Choroid plexus epithelial cell (primary cell): ENCODE results near the gene SOX8.

Source experiments
- DNase-seq: peaks from one replicate; pipeline ENCODE4 v3.0.0-alpha.2; 2010; ENCODE audit warnings: low read depth
- H3K4me3 ChIP-seq: 2 replicates; pipeline ENCODE4 v1.5.1; 2011; ENCODE audit warnings: low read depth, mild to moderate bottlenecking, control low read depth, low read length, moderate library complexity
- TF ChIP-seq, protein P1 (sequence below): conservative IDR thresholded peaks from 2 replicates; pipeline ENCODE4 v1.5.1; 2011; ENCODE audit warnings: low read depth, mild to moderate bottlenecking, control low read depth, inconsistent platforms, low read length, moderate library complexity

Gene SOX8

DNA sequence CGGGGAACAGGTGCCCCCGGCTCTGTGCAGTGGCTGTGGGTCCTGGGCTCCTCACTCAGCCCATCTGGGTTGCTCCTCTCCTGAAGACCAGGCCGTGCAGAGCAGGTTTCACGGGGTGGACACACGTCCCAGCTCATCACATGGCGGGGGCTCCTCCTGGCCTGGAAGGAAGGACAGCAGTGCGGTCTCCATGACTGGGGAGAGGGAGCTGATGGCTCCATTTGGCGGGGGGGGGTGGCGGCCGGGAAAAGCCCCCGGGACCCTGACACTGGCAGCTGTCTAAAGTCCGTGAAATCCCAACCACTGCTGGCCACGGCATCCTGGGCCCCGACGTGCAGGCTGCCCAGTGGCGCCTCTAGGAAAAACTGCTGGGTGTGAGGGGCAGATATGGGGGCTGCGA lies 19.0 kb downstream of the SOX8 start:
- H3K4me3 ChIP-seq: no peak overlapping the region
- TF ChIP-seq, protein P1, sequence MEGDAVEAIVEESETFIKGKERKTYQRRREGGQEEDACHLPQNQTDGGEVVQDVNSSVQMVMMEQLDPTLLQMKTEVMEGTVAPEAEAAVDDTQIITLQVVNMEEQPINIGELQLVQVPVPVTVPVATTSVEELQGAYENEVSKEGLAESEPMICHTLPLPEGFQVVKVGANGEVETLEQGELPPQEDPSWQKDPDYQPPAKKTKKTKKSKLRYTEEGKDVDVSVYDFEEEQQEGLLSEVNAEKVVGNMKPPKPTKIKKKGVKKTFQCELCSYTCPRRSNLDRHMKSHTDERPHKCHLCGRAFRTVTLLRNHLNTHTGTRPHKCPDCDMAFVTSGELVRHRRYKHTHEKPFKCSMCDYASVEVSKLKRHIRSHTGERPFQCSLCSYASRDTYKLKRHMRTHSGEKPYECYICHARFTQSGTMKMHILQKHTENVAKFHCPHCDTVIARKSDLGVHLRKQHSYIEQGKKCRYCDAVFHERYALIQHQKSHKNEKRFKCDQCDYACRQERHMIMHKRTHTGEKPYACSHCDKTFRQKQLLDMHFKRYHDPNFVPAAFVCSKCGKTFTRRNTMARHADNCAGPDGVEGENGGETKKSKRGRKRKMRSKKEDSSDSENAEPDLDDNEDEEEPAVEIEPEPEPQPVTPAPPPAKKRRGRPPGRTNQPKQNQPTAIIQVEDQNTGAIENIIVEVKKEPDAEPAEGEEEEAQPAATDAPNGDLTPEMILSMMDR: no peak
- DNase-seq: no peak

DNA sequence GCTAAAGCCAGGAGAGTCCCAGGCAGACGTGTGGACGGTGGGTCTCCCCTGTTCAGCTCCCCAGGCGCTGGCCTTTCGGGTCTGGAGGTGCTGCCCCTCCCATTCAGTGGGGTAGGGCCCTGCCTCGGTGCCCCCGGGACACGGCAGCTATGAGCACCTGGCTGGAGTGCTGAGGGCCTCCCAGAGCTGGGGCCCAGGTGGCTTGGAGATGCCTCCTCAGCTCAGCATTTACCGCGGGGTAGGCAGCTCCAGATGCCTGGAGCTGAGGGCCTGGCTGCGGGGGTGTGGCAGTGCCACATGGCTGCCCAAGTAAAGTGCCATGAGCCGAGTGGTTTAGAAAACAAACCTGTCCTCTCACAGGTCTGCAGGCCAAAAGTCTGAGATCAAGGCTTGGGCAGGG lies 19.5 kb downstream of the SOX8 start:
- DNase-seq: no peak
- no peak overlapping the region for H3K4me3 ChIP-seq
- TF ChIP-seq, protein P1: no peak

DNA sequence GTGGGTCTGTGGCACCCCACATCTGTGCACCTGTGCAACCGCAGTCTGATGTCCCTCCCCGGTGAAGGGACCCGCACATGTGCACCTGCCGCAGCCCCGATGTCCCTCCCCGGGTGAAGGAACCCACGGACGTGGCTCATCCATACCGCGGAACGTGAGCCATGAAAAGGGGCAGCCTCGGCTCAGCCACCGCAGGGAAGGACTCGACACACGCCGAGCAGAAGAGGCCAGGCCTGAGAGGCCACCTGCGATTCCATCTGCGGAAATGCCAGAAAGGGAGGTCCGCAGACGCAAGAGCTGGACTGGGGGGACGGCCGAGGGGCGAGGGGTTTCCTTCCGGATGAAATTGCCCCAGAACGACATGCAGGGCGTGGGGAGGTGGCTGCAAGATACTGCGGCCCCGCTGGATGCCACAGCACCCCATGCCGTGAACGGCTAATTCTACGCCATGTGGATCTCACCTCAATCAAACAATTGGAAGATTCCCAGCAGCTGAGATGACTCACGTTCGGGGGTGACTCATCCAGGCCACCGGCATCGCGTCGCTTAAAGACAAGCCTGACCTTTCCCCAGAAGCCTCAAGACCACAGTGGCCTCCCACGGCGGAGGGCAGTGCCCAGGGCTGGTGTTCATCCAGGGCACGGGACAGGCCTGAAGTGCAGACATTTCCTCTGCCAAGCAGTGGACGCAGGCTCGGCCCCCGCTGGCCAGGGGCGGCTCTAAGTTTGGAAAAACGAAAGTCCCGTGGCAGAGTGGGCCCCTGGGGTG lies 21.0 kb downstream of the SOX8 start:
- TF ChIP-seq, protein P1: no peak
- peak; percentile 78 for DNase-seq
- H3K4me3 ChIP-seq: no peak overlapping the region

DNA sequence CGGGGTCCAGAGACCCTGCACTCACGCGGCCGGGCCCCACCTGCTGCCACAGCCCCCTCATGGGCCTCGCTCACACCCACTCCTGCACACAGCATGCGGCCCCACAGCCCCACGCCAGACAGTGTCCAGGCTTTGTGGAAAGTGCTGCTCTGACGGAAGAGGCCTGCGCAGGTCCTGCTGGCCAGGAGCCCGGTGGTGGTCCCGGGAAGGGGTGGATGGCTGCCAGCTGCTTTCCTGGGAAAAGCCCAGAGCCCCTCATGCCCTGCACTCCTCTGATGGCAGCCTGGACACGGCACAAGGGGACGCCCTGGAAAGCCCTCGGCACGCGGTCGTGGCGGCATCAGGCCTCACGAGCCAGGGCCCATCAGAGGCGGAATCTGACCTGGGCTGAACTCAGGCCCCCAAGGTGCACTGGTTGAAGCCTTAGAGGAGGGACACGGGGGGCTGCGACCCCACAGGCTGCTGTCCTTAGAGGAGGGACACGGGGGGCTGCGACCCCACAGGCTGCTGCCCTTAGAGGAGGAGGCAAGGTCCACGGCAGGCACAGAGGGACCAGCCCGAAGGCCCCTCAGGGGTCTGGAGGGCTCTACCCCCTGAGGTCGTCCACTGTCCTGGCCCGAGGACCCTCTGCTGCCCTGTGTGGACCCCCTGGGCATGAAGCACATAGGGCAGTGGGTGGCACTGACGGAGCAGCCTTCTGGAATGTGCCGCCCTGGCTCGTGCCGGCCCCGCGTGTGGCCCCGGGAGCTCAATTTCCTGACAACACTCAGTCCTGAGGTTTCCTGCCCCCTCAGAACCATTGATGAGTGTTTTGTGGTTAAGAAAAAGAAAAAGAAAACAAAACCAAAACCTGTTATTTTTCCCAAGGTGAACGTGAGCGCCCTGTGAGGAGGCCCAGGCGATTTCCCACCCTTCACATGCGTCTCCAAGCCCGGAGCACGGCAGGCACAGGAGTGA lies 22.1 kb downstream of the SOX8 start:
- DNase-seq: peak; percentile 30
- TF ChIP-seq, protein P1: no peak
- H3K4me3 ChIP-seq: no peak overlapping the region

DNA sequence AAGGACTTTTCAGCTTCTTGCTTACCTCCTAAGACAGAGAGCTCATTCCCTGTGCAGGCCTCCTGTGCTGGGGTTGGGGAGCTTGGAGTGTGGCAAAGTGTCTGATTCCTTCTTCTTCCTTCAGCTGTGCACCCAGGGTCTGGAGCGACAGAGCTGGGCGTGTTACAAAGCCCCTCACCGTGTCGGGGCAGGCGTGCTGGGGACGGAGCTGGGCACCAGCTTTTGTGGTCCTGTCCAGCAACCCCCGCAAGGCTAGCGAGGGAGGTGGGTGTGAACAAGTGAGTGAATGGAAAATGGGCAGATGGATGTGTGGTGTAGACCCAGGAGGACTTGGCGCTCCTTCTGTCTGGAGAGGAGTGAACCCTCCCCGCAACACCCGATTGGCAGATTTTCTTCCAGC lies 23.7 kb downstream of the SOX8 start:
- TF ChIP-seq, protein P1: no peak
- no peak overlapping the region for H3K4me3 ChIP-seq
- DNase-seq: no peak

DNA sequence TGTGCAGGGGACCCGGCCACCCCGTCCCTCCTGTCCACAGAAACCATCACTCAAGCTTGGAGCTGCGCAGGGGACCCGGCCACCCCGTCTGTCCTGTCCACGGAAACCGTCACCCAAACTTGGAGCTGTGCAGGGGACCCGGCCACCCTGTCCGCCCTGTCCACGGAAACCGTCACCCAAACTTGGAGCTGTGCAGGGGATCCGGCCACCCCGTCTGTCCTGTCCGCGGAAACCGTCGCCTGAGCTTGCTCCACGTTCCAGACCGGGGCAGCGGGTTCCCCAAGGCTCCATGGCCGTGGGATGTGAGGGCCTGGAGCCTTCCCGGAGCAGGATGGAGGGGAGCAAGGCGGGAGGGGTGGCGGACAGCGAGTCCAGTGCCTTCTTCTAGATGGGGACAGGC lies 25.2 kb downstream of the SOX8 start:
- no peak overlapping the region for H3K4me3 ChIP-seq
- TF ChIP-seq, protein P1: no peak
- no peak for DNase-seq
